ENCODE measurements around the gene ARHGAP8.

The ARHGAP8 gene

DNA sequence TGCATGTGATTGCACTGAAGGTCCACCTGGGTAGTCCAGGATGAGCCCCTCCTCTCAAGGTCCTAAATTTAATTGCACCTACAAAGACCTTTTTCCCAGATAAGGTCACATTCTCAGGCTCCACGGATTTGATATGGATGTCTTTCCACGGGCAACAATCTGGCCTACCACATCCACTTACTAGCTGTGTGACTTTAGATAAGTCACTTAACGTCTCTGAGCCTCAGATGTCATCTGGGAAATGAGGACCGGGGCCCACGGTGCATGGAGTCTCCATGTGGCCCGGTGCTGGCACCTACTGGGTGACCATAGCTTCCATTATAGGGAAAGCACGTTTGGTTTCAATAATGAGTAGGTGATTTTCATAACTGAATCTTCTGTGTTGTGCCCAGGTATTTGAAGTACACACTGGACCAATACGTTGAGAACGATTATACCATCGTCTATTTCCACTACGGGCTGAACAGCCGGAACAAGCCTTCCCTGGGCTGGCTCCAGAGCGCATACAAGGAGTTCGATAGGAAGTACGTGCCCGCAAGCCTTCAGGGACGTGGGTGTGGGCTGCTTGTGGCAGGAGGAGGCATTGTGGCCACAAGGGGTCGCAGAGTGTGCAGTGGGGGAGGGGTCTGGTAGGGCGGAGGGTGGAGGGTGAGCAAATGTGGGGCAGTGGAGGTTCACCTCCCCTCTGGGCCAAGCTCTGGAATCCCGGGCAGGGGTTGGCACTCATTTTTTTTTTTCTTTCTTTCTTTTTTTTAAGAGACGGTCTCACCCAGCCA, 55.7 kb downstream of the ARHGAP8 start:
- TF ChIP-seq, protein P1, sequence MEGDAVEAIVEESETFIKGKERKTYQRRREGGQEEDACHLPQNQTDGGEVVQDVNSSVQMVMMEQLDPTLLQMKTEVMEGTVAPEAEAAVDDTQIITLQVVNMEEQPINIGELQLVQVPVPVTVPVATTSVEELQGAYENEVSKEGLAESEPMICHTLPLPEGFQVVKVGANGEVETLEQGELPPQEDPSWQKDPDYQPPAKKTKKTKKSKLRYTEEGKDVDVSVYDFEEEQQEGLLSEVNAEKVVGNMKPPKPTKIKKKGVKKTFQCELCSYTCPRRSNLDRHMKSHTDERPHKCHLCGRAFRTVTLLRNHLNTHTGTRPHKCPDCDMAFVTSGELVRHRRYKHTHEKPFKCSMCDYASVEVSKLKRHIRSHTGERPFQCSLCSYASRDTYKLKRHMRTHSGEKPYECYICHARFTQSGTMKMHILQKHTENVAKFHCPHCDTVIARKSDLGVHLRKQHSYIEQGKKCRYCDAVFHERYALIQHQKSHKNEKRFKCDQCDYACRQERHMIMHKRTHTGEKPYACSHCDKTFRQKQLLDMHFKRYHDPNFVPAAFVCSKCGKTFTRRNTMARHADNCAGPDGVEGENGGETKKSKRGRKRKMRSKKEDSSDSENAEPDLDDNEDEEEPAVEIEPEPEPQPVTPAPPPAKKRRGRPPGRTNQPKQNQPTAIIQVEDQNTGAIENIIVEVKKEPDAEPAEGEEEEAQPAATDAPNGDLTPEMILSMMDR (IDR thresholded peaks at IDR 0.05; ENCODE audit: control insufficient read depth, extremely low read depth, insufficient read depth), result no peak; the same call in 1 of the 2 replicates
- no peak for DNase-seq (ENCODE audit: low read depth)
- H3K4me3 ChIP-seq (ENCODE audit: low read depth, low read length), result no peak overlapping the region

DNA sequence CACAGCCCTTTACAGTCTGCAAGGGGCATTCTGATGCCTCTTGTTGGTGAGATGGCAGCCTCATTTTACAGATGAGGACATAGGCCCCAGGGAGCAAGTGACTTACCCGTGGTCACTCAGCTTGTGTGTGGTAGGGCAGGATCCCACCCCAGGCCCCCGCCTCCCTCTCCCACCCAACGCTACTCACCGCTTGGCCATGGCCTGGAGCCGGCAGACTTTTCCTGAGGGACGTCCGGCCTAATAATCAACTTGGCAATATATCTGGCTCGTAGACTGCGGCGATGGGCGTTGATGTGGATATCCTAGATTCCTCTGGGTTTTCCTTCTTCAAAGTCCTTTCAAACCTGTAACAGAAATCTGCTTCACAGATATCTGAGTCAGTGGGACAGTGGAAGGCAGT, 57.1 kb downstream of the ARHGAP8 start:
- DNase-seq (ENCODE audit: low read depth), result no peak
- TF ChIP-seq, protein P1 (IDR thresholded peaks at IDR 0.05; ENCODE audit: control insufficient read depth, extremely low read depth, insufficient read depth), result no peak
- no peak overlapping the region for H3K4me3 ChIP-seq (ENCODE audit: low read depth, low read length)

DNA sequence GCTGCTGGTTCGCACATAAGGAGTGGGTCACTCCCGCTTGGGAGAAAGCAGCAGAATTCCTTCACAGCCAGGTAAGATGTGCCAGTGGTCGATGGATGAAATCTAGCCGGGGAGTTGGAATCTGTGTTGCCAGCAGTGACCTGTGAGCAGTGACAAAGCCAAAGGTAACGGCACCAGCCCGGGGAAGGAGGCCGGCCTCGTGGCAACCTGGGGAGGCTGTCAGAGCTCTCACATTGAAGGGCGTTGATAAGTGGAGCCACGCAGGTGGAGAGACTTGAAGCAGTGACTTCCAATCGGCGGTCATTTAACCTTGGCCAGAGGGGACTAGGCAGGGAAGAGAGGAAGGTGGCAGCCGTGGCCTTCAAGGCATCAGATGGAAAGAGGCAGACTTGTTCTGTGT, 58.8 kb downstream of the ARHGAP8 start:
- no peak for DNase-seq (ENCODE audit: low read depth)
- TF ChIP-seq, protein P1 (IDR thresholded peaks at IDR 0.05; ENCODE audit: control insufficient read depth, extremely low read depth, insufficient read depth), result no peak
- no peak overlapping the region for H3K4me3 ChIP-seq (ENCODE audit: low read depth, low read length)

DNA sequence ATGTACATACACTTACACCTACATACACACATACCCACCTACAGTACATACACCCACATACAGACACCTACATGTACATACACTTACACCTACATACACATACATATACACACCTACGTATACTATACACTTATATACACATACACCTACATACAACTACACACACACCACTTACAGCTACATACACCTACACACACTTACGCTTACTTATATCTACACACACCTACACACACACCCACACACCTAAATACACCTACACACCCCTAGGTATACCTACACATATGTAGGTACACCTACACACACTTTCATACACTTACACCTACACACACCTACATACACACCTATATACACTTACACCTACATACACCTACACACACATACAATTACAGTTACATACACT, 61.0 kb downstream of the ARHGAP8 start:
- no peak overlapping the region for H3K4me3 ChIP-seq (ENCODE audit: low read depth, low read length)
- DNase-seq (ENCODE audit: low read depth), result no peak

DNA sequence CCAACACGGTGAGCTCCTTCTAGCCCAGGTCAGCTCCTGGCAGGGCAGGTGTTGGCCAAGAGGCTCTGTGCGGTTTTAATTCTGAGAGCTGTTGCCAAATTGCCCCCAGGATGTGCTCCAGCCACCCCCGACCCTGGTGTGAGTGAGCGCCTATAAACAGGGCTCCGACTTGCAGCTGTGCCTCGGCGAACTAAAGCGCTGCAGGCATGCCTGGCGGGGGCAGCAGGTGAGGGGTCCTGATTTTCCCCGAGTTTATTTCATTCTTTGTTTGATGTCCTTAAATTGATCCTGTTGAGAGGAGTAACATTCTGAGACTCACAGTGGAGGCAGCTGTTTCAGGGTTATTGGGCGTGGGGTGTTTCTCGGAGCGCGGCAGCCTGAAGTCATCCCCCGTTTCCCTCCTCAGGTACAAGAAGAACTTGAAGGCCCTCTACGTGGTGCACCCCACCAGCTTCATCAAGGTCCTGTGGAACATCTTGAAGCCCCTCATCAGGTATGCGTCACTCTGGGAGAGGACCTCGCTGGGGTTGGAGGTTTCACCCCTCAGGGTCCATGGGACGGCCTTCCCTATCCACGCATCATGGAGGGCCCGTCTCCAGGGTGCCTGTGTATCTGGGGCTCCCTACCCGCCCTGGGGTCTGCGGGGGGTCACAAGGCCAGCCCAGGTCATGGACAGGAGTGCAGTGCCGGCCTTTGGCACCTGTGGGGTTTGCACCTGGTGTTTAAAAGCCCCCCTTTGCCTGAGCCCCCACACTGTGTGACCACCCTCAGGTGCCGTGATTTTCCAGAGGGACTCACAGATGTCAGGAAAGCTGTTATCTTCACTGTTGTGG, 62.1 kb downstream of the ARHGAP8 start:
- TF ChIP-seq, protein P1 (IDR thresholded peaks at IDR 0.05; ENCODE audit: control insufficient read depth, extremely low read depth, insufficient read depth), result no peak
- H3K4me3 ChIP-seq (ENCODE audit: low read depth, low read length), result no peak overlapping the region
- no peak for DNase-seq (ENCODE audit: low read depth)

More for the DNA sequence above, 61.0 kb downstream of the ARHGAP8 start:
- TF ChIP-seq, protein P1 (IDR thresholded peaks at IDR 0.05; ENCODE audit: control insufficient read depth, extremely low read depth, insufficient read depth), result no peak

DNA sequence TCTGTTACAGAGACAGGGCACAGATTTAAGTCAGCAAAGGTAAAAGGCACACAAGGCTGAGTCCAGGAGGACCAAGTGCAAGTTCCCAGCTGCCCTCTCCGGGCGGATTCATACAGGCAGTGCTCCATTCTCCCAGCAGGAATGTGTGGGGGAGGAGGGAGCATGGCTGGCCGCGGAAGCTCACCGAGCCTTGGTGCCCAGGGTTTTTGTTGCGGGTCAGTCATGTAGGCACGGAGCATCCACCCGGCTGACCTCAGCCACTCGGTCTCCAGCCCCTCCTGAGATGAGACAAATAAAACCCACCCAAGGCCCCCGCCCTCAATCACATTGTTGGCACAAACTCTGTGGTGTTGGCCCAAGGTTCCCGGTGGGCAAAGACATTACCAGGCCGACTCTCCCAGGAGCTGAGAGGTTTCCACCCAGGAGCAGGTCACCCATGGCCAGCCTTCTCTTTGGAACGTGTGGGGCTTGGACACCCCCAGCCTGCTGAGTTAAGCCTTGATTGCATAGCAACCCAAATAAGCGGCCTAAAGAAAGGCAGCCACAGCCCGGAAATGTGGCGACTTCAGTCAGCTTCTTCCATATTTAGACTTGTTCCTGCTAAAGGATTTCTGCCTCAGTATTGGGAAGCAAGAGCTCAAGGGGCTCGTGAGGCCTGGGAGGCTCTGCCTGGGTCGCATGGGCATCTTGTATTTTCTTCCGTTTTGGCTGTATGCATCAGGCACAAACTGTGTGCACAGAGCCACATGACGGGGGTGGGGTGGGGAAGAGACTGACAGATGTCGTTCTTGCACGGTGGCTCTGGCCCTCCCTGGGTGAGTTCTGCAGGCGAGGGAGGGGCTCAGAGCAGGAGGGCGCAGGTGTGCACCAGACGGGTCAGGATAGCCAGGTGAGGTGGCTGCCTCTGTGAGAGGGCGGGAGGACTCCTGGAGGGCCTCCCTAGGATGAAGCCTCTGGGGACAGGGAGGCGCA, 63.0 kb downstream of the ARHGAP8 start:
- TF ChIP-seq, protein P1 (IDR thresholded peaks at IDR 0.05; ENCODE audit: control insufficient read depth, extremely low read depth, insufficient read depth), result no peak
- H3K4me3 ChIP-seq (ENCODE audit: low read depth, low read length), result no peak overlapping the region
- DNase-seq (ENCODE audit: low read depth), result no peak

All from LNCaP clone FGC (cell line).